H9 (cell line): ENCODE results near the gene CBR1. TPM values are rescaled to one million over a fixed set of nuclear protein-coding genes. Genes with fewer than 3 reads are reported as not detected.

Source experiments
- DNase-seq: peaks from one replicate; pipeline ENCODE4 v3.0.0-alpha.2; 2017
- H2AFZ ChIP-seq: one replicate; pipeline ENCODE4 v1.6.1; 2013; ENCODE audit warnings: mild to moderate bottlenecking, low read length, control low read depth, moderate library complexity
- H2AK5ac ChIP-seq: 2 replicates; pipeline ENCODE4 v1.6.1; 2013; ENCODE audit warnings: low read length, control low read depth, mixed read lengths; ENCODE audit not compliant: insufficient read length
- H2BK120ac ChIP-seq: one replicate; pipeline ENCODE4 v1.6.1; 2013; ENCODE audit warnings: low read depth, mild to moderate bottlenecking, low read length, control low read depth, inconsistent platforms; ENCODE audit not compliant: poor library complexity, severe bottlenecking
- H2BK12ac ChIP-seq: 2 replicates; pipeline ENCODE4 v1.6.1; 2013; ENCODE audit warnings: low read length, control low read depth, mixed read lengths, low read depth; ENCODE audit not compliant: insufficient read length
- H2BK15ac ChIP-seq: 2 replicates; pipeline ENCODE4 v1.6.1; 2013; ENCODE audit warnings: low read depth, low read length, control low read depth
- H2BK20ac ChIP-seq: one replicate; pipeline ENCODE4 v1.6.1; 2013; ENCODE audit warnings: low read depth, mild to moderate bottlenecking, low read length, control low read depth, inconsistent platforms; ENCODE audit not compliant: poor library complexity, severe bottlenecking
- H2BK5ac ChIP-seq: 2 replicates; pipeline ENCODE4 v1.6.1; 2013; ENCODE audit warnings: low read length, control low read depth, mixed read lengths; ENCODE audit not compliant: insufficient read length
- H3K14ac ChIP-seq: 2 replicates; pipeline ENCODE4 v1.6.1; 2013; ENCODE audit warnings: low read length, control low read depth; ENCODE audit not compliant: insufficient read depth
- H3K18ac ChIP-seq: 2 replicates; pipeline ENCODE4 v1.6.1; 2013; ENCODE audit warnings: low read depth, mild to moderate bottlenecking, mixed read lengths, low read length, control low read depth; ENCODE audit not compliant: insufficient read length
- H3K23ac ChIP-seq: 2 replicates; pipeline ENCODE4 v1.6.1; 2013; ENCODE audit warnings: low read length, control low read depth, mixed read lengths, low read depth; ENCODE audit not compliant: insufficient read length
- H3K23me2 ChIP-seq: 2 replicates; pipeline ENCODE4 v1.6.1; 2013; ENCODE audit warnings: low read depth, mild to moderate bottlenecking, mixed read lengths, low read length, control low read depth; ENCODE audit not compliant: insufficient read length, poor library complexity, severe bottlenecking
- H3K27ac ChIP-seq: 2 replicates; pipeline ENCODE4 v1.5.1; 2013; ENCODE audit warnings: low read length, control low read depth, mixed read lengths, low read depth; ENCODE audit not compliant: insufficient read length
- H3K27me3 ChIP-seq: 2 replicates; pipeline ENCODE4 v1.6.1; 2013; ENCODE audit warnings: low read length, control low read depth, inconsistent platforms; ENCODE audit not compliant: insufficient read depth
- H3K4ac ChIP-seq: 2 replicates; pipeline ENCODE4 v1.6.1; 2013; ENCODE audit warnings: low read depth, mild to moderate bottlenecking, control low read depth, inconsistent platforms, low read length, moderate library complexity
- H3K4me1 ChIP-seq: 2 replicates; pipeline ENCODE4 v1.6.1; 2013; ENCODE audit warnings: low read length, control low read depth, inconsistent platforms; ENCODE audit not compliant: insufficient read depth
- H3K4me2 ChIP-seq: 2 replicates; pipeline ENCODE4 v1.6.1; 2013; ENCODE audit warnings: low read length, control low read depth, mixed read lengths; ENCODE audit not compliant: insufficient read length, insufficient read depth
- H3K56ac ChIP-seq: 2 replicates; pipeline ENCODE4 v1.6.1; 2013; ENCODE audit warnings: low read depth, mild to moderate bottlenecking, mixed read lengths, low read length, control low read depth; ENCODE audit not compliant: insufficient read length
- H3K79me1 ChIP-seq: 2 replicates; pipeline ENCODE4 v1.6.1; 2013; ENCODE audit warnings: low read depth, mild to moderate bottlenecking, moderate library complexity, low read length, control low read depth, inconsistent platforms; ENCODE audit not compliant: insufficient read depth, poor library complexity, severe bottlenecking
- H3K79me2 ChIP-seq: 2 replicates; pipeline ENCODE4 v1.6.1; 2013; ENCODE audit warnings: low read length, control low read depth, inconsistent platforms; ENCODE audit not compliant: insufficient read depth
- H3K9ac ChIP-seq: 2 replicates; pipeline ENCODE4 v1.6.1; 2013; ENCODE audit warnings: low read length, control low read depth, mixed read lengths; ENCODE audit not compliant: insufficient read length; ENCODE audit errors: extremely low read depth
- H3K9me3 ChIP-seq: one replicate; pipeline ENCODE4 v1.6.1; 2013; ENCODE audit warnings: low read depth, low read length, inconsistent platforms; ENCODE audit not compliant: control insufficient read depth
- H3T11ph ChIP-seq: one replicate; pipeline ENCODE4 v1.6.1; 2013; ENCODE audit warnings: mild to moderate bottlenecking, low read length, control low read depth, inconsistent platforms
- H4K20me1 ChIP-seq: one replicate; pipeline ENCODE4 v1.6.1; 2013; ENCODE audit not compliant: control insufficient read depth, insufficient read length, insufficient read depth
- H4K5ac ChIP-seq: 2 replicates; pipeline ENCODE4 v1.6.1; 2013; ENCODE audit warnings: low read depth, mild to moderate bottlenecking, mixed read lengths, low read length, control low read depth; ENCODE audit not compliant: insufficient read length
- H4K8ac ChIP-seq: replicated peaks from 2 replicates; pipeline ENCODE4 v1.6.1; 2013; ENCODE audit warnings: low read length, control low read depth, mixed read lengths, low read depth; ENCODE audit not compliant: insufficient read length
- H4K91ac ChIP-seq: 2 replicates; pipeline ENCODE4 v1.6.1; 2013; ENCODE audit warnings: low read depth, mild to moderate bottlenecking, moderate library complexity, mixed read lengths, low read length, control low read depth; ENCODE audit not compliant: insufficient read length
- H3K27ac Mint-ChIP-seq, 3 experiments: 2 replicates in 2 of 3; 3 replicates in 1 of 3; pipeline ENCODE4 v1.8.0; 2020 to 2021; ENCODE audit warnings: mixed read lengths in 3 of 3, mild to moderate bottlenecking in 1 of 3, moderate library complexity in 1 of 3
- H3K27me3 Mint-ChIP-seq: 2 replicates; pipeline ENCODE4 v1.8.0; 2021; ENCODE audit warnings: low read depth, mild to moderate bottlenecking, moderate library complexity, mixed read lengths
- H3K36me3 Mint-ChIP-seq, 3 experiments: 2 replicates in 2 of 3; 3 replicates in 1 of 3; pipeline ENCODE4 v1.8.0; 2020 to 2021; ENCODE audit warnings: low read depth in 3 of 3, mixed read lengths in 3 of 3; ENCODE audit not compliant: insufficient read depth in 1 of 3
- H3K4me1 Mint-ChIP-seq, 2 experiments: 2 replicates each; pipeline ENCODE4 v1.8.0; 2020; ENCODE audit warnings: mixed read lengths in 2 of 2
- H3K4me3 Mint-ChIP-seq, 2 experiments: 2 replicates in 1 of 2; 3 replicates in 1 of 2; pipeline ENCODE4 v1.8.0; 2020 to 2021; ENCODE audit warnings: mild to moderate bottlenecking in 2 of 2, mixed read lengths in 2 of 2, moderate library complexity in 1 of 2
- H3K9me3 Mint-ChIP-seq, 2 experiments: 2 replicates in 1 of 2; 3 replicates in 1 of 2; pipeline ENCODE4 v1.8.0; 2020; ENCODE audit warnings: mild to moderate bottlenecking in 2 of 2, mixed read lengths in 2 of 2, moderate library complexity in 1 of 2
- CTCF ChIP-seq: fragments of 200-600 bp; sonication (generic); conservative IDR thresholded peaks from 3 replicates; pipeline ENCODE4 v1.8.0; 2021; ENCODE audit warnings: antibody characterized with exemption, mild to moderate bottlenecking
- WGBS: extraction: QIAGEN DNeasy Blood & Tissue Kit; methylation state at CpG from one replicate; pipeline ENCODE4 v1.1.7; 2013; ENCODE audit warnings: missing lambda C conversion rate, low lambda C conversion rate, mixed read lengths; ENCODE audit not compliant: insufficient read length; ENCODE audit errors: extremely low coverage; 5-methylcytosine and 5-hydroxymethylcytosine counted together
- total RNA-seq: library from RNA; stranded (reverse); gene quantifications from 2 replicates; pipeline ENCODE4 v1.2.1, GENCODE V29; 2021

CBR1 gene
- total RNA-seq, 1 experiment from 2014 or later: 5.7 TPM

DNA sequence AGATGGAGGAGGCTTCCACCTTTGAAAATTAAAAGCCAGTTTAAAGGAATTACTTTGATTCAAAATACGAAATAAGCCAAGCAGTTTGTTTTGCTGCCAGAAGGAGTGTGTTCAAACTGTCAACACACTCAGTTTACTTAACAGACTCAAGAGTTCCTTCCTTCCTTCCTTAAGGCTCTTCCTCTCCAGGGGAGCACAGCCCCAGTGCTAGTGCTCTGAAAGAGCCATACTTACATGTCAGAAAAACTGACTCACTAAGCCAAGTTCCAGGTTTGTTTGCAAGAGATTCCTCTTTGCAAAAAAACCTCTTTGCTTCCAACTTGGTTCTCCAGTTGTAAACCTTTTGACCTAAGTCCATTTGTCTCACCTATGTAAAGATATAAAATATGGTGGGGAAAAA, 23.8 kb upstream of the CBR1 start:
- no peak overlapping the region for H2BK15ac ChIP-seq
- DNase-seq: no peak
- no peak overlapping the region for H2AK5ac ChIP-seq
- Mint-ChIP-seq H3K9me3 (no peaks in the 10 kb centered on the region), H3K27ac (no peak overlapping the region), H3K4me3 (no peak overlapping the region), H3K27me3 (no peaks in the 10 kb centered on the region), H3K4me1 (no peaks in the 10 kb centered on the region), H3K36me3 (peaks cover 55 to 89% (median 77%) of the 10 kb centered on the region in 3 experiments)
- no peak overlapping the region for H3K14ac ChIP-seq
- H3K18ac ChIP-seq: no peak overlapping the region
- no peak for TF ChIP-seq CTCF
- no peaks in the 10 kb centered on the region for H3K23me2 ChIP-seq
- H3K27ac ChIP-seq: no peak overlapping the region
- no peaks in the 10 kb centered on the region for H3K79me1 ChIP-seq
- no peak overlapping the region for H4K91ac ChIP-seq
- H3K4ac ChIP-seq: no peak overlapping the region
- H2BK20ac ChIP-seq: no peak overlapping the region
- no peak overlapping the region for H3K4me2 ChIP-seq
- H3K4me1 ChIP-seq: no peaks in the 10 kb centered on the region
- no peaks in the 10 kb centered on the region; the same call in 1 of the 2 replicates for H3K79me2 ChIP-seq
- no peak overlapping the region for H3K9ac ChIP-seq
- no peaks in the 10 kb centered on the region for H4K20me1 ChIP-seq
- no peak overlapping the region for H4K8ac ChIP-seq
- H2BK12ac ChIP-seq: no peak overlapping the region
- H3K9me3 ChIP-seq: no peaks in the 10 kb centered on the region
- WGBS: no CpG with 5 or more reads among the region's 1 CpG
- H3K56ac ChIP-seq: no peak overlapping the region
- no peak overlapping the region for H2BK5ac ChIP-seq
- no peak overlapping the region for H2BK120ac ChIP-seq
- H2AFZ ChIP-seq: no peak overlapping the region
- H4K5ac ChIP-seq: no peak overlapping the region
- H3T11ph ChIP-seq: no peak overlapping the region
- no peaks in the 10 kb centered on the region for H3K27me3 ChIP-seq
- H3K23ac ChIP-seq: no peak overlapping the region
